Measurements from ENCODE around the gene OR1Q1. TPM values are rescaled to one million over a fixed set of nuclear protein-coding genes. Genes with fewer than 3 reads are reported as not detected.

Gene OR1Q1
- total RNA-seq, 1 experiment from 2014 or later = not detected

DNA sequence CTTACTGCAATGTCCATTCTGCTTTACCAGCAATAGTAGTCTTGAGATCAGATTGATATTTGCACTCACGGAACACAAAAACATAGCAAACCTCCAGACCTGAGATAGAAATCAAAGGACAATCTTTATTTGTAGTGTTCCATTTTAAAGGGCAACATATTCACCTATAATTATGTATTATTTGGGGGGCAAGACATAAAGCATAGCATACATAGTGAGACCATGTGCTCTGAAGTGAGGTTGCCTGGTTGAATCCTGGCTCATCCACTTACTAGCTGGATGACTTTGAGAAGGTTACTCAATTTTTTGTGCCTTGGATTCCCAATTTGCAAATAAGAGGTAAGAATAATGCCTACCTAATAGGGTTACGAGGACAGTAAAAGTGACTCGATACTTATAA lies 43.0 kb downstream of the OR1Q1 start, which contains the start of gene OR1B1:
OR1B1 (minus strand) TSS at position 101 of the 400 bp plus-strand sequence.
- no peaks in the 10 kb centered on the region for H4K20me1 ChIP-seq (ENCODE audit: insufficient read depth)
- ATAC-seq = no peak
- no peaks in the 10 kb centered on the region for H3K4me1 ChIP-seq (ENCODE audit: control insufficient read depth in 1 of 2, insufficient read depth in 2 of 2, low read length in 2 of 2)
- H3K27me3 ChIP-seq (ENCODE audit: insufficient read depth, low read length) = peaks cover 25% of the 10 kb centered on the region
- H3K9ac ChIP-seq (ENCODE audit: low read length) = no peak within 1 kb of the TSS
- H3K36me3 ChIP-seq (ENCODE audit: control insufficient read depth in 1 of 2, insufficient read depth in 2 of 2, low read length in 2 of 2) = no peaks in the 10 kb centered on the region
- H3K4me3 ChIP-seq (replicated peaks in 1 of 2; ENCODE audit: low read depth in 1 of 2, low read length in 2 of 2) = no peak within 1 kb of the TSS
- no peak for DNase-seq (ENCODE audit: low read depth, low spot score)
- H3K9me3 ChIP-seq (ENCODE audit: control insufficient read depth in 1 of 2, insufficient read depth in 1 of 2, low read depth in 1 of 2, low read length in 2 of 2) = no peaks in the 10 kb centered on the region
- TF ChIP-seq POLR2AphosphoS5 (IDR thresholded peaks at IDR 0.05; ENCODE audit: low read depth, low read length) (no peak), EGR1 (IDR thresholded peaks at IDR 0.05; ENCODE audit: low read depth) (no peak), ZFX (IDR thresholded peaks at IDR 0.05) (no peak), POLR2A (IDR thresholded peaks at IDR 0.05; ENCODE audit: borderline replicate concordance, extremely low read depth, insufficient read depth, insufficient read length) (no peak), SIN3A (IDR thresholded peaks at IDR 0.05; ENCODE audit: low read depth) (no peak), CBX3 (IDR thresholded peaks at IDR 0.05; ENCODE audit: low read depth) (no peak)
- TF ChIP-seq, protein P1, sequence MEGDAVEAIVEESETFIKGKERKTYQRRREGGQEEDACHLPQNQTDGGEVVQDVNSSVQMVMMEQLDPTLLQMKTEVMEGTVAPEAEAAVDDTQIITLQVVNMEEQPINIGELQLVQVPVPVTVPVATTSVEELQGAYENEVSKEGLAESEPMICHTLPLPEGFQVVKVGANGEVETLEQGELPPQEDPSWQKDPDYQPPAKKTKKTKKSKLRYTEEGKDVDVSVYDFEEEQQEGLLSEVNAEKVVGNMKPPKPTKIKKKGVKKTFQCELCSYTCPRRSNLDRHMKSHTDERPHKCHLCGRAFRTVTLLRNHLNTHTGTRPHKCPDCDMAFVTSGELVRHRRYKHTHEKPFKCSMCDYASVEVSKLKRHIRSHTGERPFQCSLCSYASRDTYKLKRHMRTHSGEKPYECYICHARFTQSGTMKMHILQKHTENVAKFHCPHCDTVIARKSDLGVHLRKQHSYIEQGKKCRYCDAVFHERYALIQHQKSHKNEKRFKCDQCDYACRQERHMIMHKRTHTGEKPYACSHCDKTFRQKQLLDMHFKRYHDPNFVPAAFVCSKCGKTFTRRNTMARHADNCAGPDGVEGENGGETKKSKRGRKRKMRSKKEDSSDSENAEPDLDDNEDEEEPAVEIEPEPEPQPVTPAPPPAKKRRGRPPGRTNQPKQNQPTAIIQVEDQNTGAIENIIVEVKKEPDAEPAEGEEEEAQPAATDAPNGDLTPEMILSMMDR (IDR thresholded peaks at IDR 0.05 in 2 of 3, conservative IDR thresholded peaks at IDR 0.05 in 1 of 3; ENCODE audit: borderline replicate concordance in 1 of 3, insufficient read depth in 1 of 3, low read depth in 2 of 3, low read length in 2 of 3) = no peak
- BruUV-seq (replicated peaks) = no TSS peak
- CTCF ChIA-PET = no interaction called here
- POLR2A ChIA-PET = no interaction called here
- no peaks in the 10 kb centered on the region for H3K9me2 ChIP-seq (ENCODE audit: insufficient read depth)
- RAD21 ChIA-PET (ENCODE audit: low non-redundant PET in 1 of 2, low total read pairs in 2 of 2, uncharacterized antibody in 2 of 2, unreplicated experiment in 2 of 2) = no interaction called here
- H3K79me2 ChIP-seq (ENCODE audit: insufficient read depth, low read length) = no peaks in the 10 kb centered on the region
- intact Hi-C loops (cut with micrococcal nuclease) = no loop called here
- H3K27ac ChIP-seq (ENCODE audit: low read depth, low read length) = no peak within 1 kb of the TSS
- no peak within 1 kb of the TSS for H3K4me2 ChIP-seq (ENCODE audit: low read length)
- no peak within 1 kb of the TSS for H2AFZ ChIP-seq (ENCODE audit: low read depth, low read length, poor library complexity, severe bottlenecking)

DNA sequence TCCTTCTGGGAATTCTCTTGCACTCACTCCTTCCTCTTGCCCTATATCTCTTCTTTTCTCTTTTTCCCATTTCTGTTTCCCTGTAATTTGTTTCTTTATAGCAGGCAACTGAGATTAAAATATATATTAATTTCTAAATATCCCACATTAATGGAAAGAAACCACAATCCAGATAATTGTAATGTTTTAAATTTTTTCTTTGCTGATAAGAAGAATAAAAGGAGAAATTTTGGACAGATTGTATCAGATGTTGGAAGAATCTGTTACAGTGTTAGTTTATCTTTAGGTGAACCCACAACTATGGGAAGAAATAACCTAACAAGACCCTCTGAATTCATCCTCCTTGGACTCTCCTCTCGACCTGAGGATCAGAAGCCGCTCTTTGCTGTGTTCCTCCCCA lies 46.9 kb downstream of the OR1Q1 start, which contains the start of gene OR1L1:
OR1L1 (plus strand) TSS at position 301 of the 400 bp plus-strand sequence; CDS start at position 301, 0 bp downstream.
- no peak for ATAC-seq

More for the DNA sequence above, 46.9 kb downstream of the OR1Q1 start, which contains the start of gene OR1L1:
- no peak for DNase-seq (ENCODE audit: low read depth, low spot score)
- Histone ChIP-seq H3K4me3 (replicated peaks in 1 of 2; ENCODE audit: low read depth in 1 of 2, low read length in 2 of 2) (no peak within 1 kb of the TSS), H3K9me2 (ENCODE audit: insufficient read depth) (no peaks in the 10 kb centered on the region), H2AFZ (ENCODE audit: low read depth, low read length, poor library complexity, severe bottlenecking) (no peak within 1 kb of the TSS), H3K9ac (ENCODE audit: low read length) (no peak within 1 kb of the TSS), H3K9me3 (ENCODE audit: control insufficient read depth in 1 of 2, insufficient read depth in 1 of 2, low read depth in 1 of 2, low read length in 2 of 2) (no peaks in the 10 kb centered on the region), H3K27me3 (ENCODE audit: insufficient read depth, low read length) (peaks cover 41% of the 10 kb centered on the region), H3K79me2 (ENCODE audit: insufficient read depth, low read length) (no peaks in the 10 kb centered on the region), H3K27ac (ENCODE audit: low read depth, low read length) (no peak within 1 kb of the TSS), H3K36me3 (ENCODE audit: control insufficient read depth in 1 of 2, insufficient read depth in 2 of 2, low read length in 2 of 2) (no peaks in the 10 kb centered on the region), H3K4me1 (ENCODE audit: control insufficient read depth in 1 of 2, insufficient read depth in 2 of 2, low read length in 2 of 2) (no peaks in the 10 kb centered on the region), H3K4me2 (ENCODE audit: low read length) (no peak within 1 kb of the TSS), H4K20me1 (ENCODE audit: insufficient read depth) (no peaks in the 10 kb centered on the region)
- ChIA-PET POLR2A (no interaction called here), CTCF (no interaction called here), RAD21 (ENCODE audit: low non-redundant PET in 1 of 2, low total read pairs in 2 of 2, uncharacterized antibody in 2 of 2, unreplicated experiment in 2 of 2) (no interaction called here)
- BruUV-seq (replicated peaks) = no TSS peak
- TF ChIP-seq ELF1 (IDR thresholded peaks at IDR 0.05; ENCODE audit: borderline replicate concordance, low read depth) (no peak), EGR1 (IDR thresholded peaks at IDR 0.05; ENCODE audit: low read depth) (no peak)
- intact Hi-C loops (cut with micrococcal nuclease) = no loop called here

Other genes starting within 250 kb of the OR1Q1 start
- 3.5 TPM for gene PTGS1, start 243.7 kb upstream of the OR1Q1 start, total RNA-seq (2021; ENCODE audit: unreplicated experiment)
- gene OR1J1, start 136.8 kb upstream of the OR1Q1 start, total RNA-seq (2021; ENCODE audit: unreplicated experiment) = not detected
- not detected for gene OR1J2, start 103.9 kb upstream of the OR1Q1 start, total RNA-seq (2021; ENCODE audit: unreplicated experiment)
- gene OR1J4, start 95.6 kb upstream of the OR1Q1 start, total RNA-seq (2021; ENCODE audit: unreplicated experiment) = not detected
- gene OR1N1, start 87.4 kb upstream of the OR1Q1 start, total RNA-seq (2021; ENCODE audit: unreplicated experiment) = not detected
- not detected for gene OR1N2, start 61.6 kb upstream of the OR1Q1 start, total RNA-seq (2021; ENCODE audit: unreplicated experiment)
- gene OR1L8, start 31.4 kb upstream of the OR1Q1 start, total RNA-seq (2021; ENCODE audit: unreplicated experiment) = not detected
- not detected for gene OR1B1, start 42.9 kb downstream of the OR1Q1 start, total RNA-seq (2021; ENCODE audit: unreplicated experiment)
- not detected for gene OR1L1, start 47.0 kb downstream of the OR1Q1 start, total RNA-seq (2021; ENCODE audit: unreplicated experiment)
- gene OR1L3, start 60.4 kb downstream of the OR1Q1 start, total RNA-seq (2021; ENCODE audit: unreplicated experiment) = not detected
- not detected for gene OR1L4, start 109.3 kb downstream of the OR1Q1 start, total RNA-seq (2021; ENCODE audit: unreplicated experiment)
- gene OR1L6, start 127.6 kb downstream of the OR1Q1 start, total RNA-seq (2021; ENCODE audit: unreplicated experiment) = not detected
- not detected for gene OR5C1, start 174.2 kb downstream of the OR1Q1 start, total RNA-seq (2021; ENCODE audit: unreplicated experiment)
- not detected for gene OR1K1, start 185.4 kb downstream of the OR1Q1 start, total RNA-seq (2021; ENCODE audit: unreplicated experiment)
- gene PDCL, start 213.8 kb downstream of the OR1Q1 start, total RNA-seq (2021; ENCODE audit: unreplicated experiment) = 17.7 TPM

Measured in HCT116 (cell line).